ENCODE data around the gene MMP14. TPM values are rescaled to one million over a fixed set of nuclear protein-coding genes. Genes with fewer than 3 reads are reported as not detected.
A peak's percentile ranks its signal among the peaks of the same experiment; 100 is the strongest.

Gene MMP14
- total and polyA plus RNA-seq, 12 donors = 15.5 to 161 (median 71.1) TPM

- intact Hi-C loops (cut with DNase I) = no loop called here
- TF ChIP-seq POLR2A (IDR thresholded peaks at IDR 0.05) (no peak), CTCF (IDR thresholded peaks at IDR 0.05) (no peak)
- H3K36me3 ChIP-seq (replicated peaks in 1 of 2) = no peaks in the 10 kb centered on the region
- H3K27me3 ChIP-seq = no peaks in the 10 kb centered on the region
- WGBS, 4 donors = 17 to 38% (median 26%) methylated on average over 10 to 11 of the region's 11 CpGs
- peak overlapping the region in 3 of 5 donors; percentile 7 to 81 (median 66) for H3K27ac ChIP-seq
- H3K4me1 ChIP-seq (replicated peaks in 1 of 2) = peaks cover 0 to 9% of the 10 kb centered on the region in 2 donors
- DNase-seq = peak in 6 of 7 donors; percentile 71 to 89 (median 78)
- H3K9me3 ChIP-seq (replicated peaks in 1 of 3) = no peaks in the 10 kb centered on the region
- H3K4me3 ChIP-seq = peak overlapping the region in 3 of 4 donors; percentile 22 to 64 (median 35)
Observed at GRCh38 chr14:22887260-22887989, 51.0 kb downstream of the MMP14 start.

GRCh38 chr14:22887990-22888378 is 51.6 kb downstream of the MMP14 start:
- Histone ChIP-seq H3K4me3 (peak overlapping the region in 1 of 4 donors; percentile 64), H3K27ac (no peak overlapping the region)
- TF ChIP-seq POLR2A (IDR thresholded peaks at IDR 0.05) (no peak), CTCF (IDR thresholded peaks at IDR 0.05) (no peak)

GRCh38 chr14:22888662-22889061 is 52.3 kb downstream of the MMP14 start:
- no peaks in the 10 kb centered on the region for H3K27me3 ChIP-seq
- DNase-seq = no peak
- H3K27ac ChIP-seq = no peak overlapping the region
- TF ChIP-seq POLR2A (IDR thresholded peaks at IDR 0.05) = no peak
- TF ChIP-seq CTCF (IDR thresholded peaks at IDR 0.05) = no peak
- H3K36me3 ChIP-seq (replicated peaks in 1 of 2) = no peaks in the 10 kb centered on the region
- intact Hi-C loops (cut with DNase I) = no loop called here
- 46 to 77% (median 73%) methylated on average over 3 to 4 of the region's 4 CpGs for WGBS, 4 donors
- no peaks in the 10 kb centered on the region for H3K9me3 ChIP-seq (replicated peaks in 1 of 3)
- H3K4me3 ChIP-seq = no peak overlapping the region
- peaks cover 0 to 9% of the 10 kb centered on the region in 2 donors for H3K4me1 ChIP-seq (replicated peaks in 1 of 2)

More at GRCh38 chr14:22887990-22888378, 51.6 kb downstream of the MMP14 start:
- Histone ChIP-seq H3K27me3 (no peaks in the 10 kb centered on the region), H3K9me3 (replicated peaks in 1 of 3) (no peaks in the 10 kb centered on the region), H3K4me1 (replicated peaks in 1 of 2) (peaks cover 0 to 9% of the 10 kb centered on the region in 2 donors), H3K36me3 (replicated peaks in 1 of 2) (no peaks in the 10 kb centered on the region)
- no peak for DNase-seq
- intact Hi-C loops (cut with DNase I) = no loop called here
- 82 to 100% (median 82%) methylated on average over 1 to 5 of the region's 5 CpGs for WGBS, 4 donors

- intact Hi-C loops (cut with DNase I) = no loop called here
- 71 to 90% (median 77%) methylated on average over 1 of the region's 1 CpG for WGBS, 4 donors
- Histone ChIP-seq H3K4me1 (replicated peaks in 1 of 2) (peaks cover 0 to 9% of the 10 kb centered on the region in 2 donors), H3K9me3 (replicated peaks in 1 of 3) (no peaks in the 10 kb centered on the region), H3K27ac (no peak overlapping the region), H3K27me3 (no peaks in the 10 kb centered on the region), H3K36me3 (replicated peaks in 1 of 2) (no peaks in the 10 kb centered on the region), H3K4me3 (no peak overlapping the region)
- TF ChIP-seq CTCF (IDR thresholded peaks at IDR 0.05) = no peak
- TF ChIP-seq POLR2A (IDR thresholded peaks at IDR 0.05) = no peak
- no peak for DNase-seq
Observed at GRCh38 chr14:22890416-22890815, 54.0 kb downstream of the MMP14 start.

Data from adrenal gland (tissue), 12 donors.